Muscle of leg (tissue), 11 donors: ENCODE results near the gene LEMD3. TPM values are rescaled to one million over a fixed set of nuclear protein-coding genes. Genes with fewer than 3 reads are reported as not detected.
A peak's percentile ranks its signal among the peaks of the same experiment; 100 is the strongest.

ENCODE experiments used
- DNase-seq: peaks from one replicate; pipeline ENCODE4 v3.0.0; 2013
- H3K27ac ChIP-seq: one replicate; pipeline ENCODE4 v1.5.1; 2013; ENCODE audit warnings: mild to moderate bottlenecking, low read length, control low read depth
- H3K27me3 ChIP-seq: one replicate; pipeline ENCODE4 v1.6.1; 2013; ENCODE audit warnings: low read length; ENCODE audit not compliant: control insufficient read depth, insufficient read depth
- H3K36me3 ChIP-seq: one replicate; pipeline ENCODE4 v1.6.1; 2013; ENCODE audit warnings: low read length; ENCODE audit not compliant: control insufficient read depth, insufficient read depth
- H3K4me1 ChIP-seq: one replicate; pipeline ENCODE4 v1.6.1; 2013; ENCODE audit warnings: low read length; ENCODE audit not compliant: control insufficient read depth, insufficient read depth
- H3K4me3 ChIP-seq: one replicate; pipeline ENCODE4 v1.5.1; 2013; ENCODE audit warnings: low read length, control low read depth
- H3K9me3 ChIP-seq: replicated peaks from 2 replicates; pipeline ENCODE4 v1.6.1; 2013; ENCODE audit warnings: low read depth, low read length; ENCODE audit not compliant: control insufficient read depth
- WGBS: methylation state at CpG from one replicate; pipeline ENCODE4 v1.1.5; 2013; ENCODE audit warnings: missing lambda C conversion rate; ENCODE audit not compliant: insufficient coverage; 5-methylcytosine and 5-hydroxymethylcytosine counted together
- polyA plus RNA-seq, 8 donors: library from polyadenylated mRNA; unstranded; fragments of 120-200 nt; gene quantifications; one replicate each; pipeline versions ENCODE4 v1.2.1 to v1.2.3, GENCODE V29; 2013; ENCODE audit warnings: inconsistent platforms in 1 of 8, low replicate concordance in 1 of 8; ENCODE audit not compliant: insufficient read length in 8 of 8, insufficient read depth in 1 of 8
- total RNA-seq: library from RNA; stranded (reverse); fragments of 120-200 nt; gene quantifications from one replicate; pipeline ENCODE4 v1.2.4, GENCODE V29; 2013

The LEMD3 gene
- total and polyA plus RNA-seq, 9 donors: 16.8 to 22.5 (median 18.9) TPM

GRCh38 chr12:65164774-65165173 lies 4.6 kb upstream of the LEMD3 start:
- Histone ChIP-seq H3K9me3 (no peaks in the 10 kb centered on the region), H3K4me1 (peaks cover 3% of the 10 kb centered on the region), H3K4me3 (no peak overlapping the region), H3K27ac (no peak overlapping the region), H3K36me3 (no peaks in the 10 kb centered on the region), H3K27me3 (peaks cover 3% of the 10 kb centered on the region)
- no peak for DNase-seq

DNA sequence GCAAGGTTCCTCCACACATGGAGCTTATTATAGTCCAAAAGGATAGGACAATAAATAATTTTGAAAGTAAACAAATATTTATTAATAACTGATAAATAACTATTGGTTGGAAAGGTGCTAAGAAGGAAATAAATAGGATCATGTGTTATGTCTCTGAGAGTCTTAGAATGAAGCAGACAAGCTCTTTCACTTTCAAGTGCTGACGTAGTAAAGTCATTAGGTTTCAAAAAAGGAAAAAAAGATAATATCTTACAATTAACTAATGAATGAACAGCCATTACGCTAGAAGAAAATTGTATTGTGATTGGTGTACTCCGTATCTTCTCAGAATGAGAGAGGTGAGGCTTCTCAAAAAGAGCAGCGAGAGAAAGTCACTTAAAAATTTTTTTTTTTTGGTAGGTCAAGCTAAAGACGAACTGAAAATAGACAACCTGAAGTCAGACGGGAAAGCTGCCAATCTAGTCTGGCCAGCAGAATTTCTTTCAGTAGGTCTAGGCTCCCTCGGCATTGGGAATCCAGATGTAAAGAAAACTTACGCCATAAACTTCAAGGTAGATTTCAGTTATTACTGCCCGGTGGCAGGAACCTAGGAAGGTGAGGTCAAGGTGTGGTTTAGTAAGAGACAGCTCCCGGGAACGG lies 583 bp upstream of the LEMD3 start:
- peak; percentile 48 for DNase-seq
- Histone ChIP-seq H3K27me3 (peaks cover 3% of the 10 kb centered on the region), H3K27ac (peak overlapping the region; percentile 99), H3K36me3 (no peaks in the 10 kb centered on the region), H3K4me3 (peak overlapping the region; percentile 56), H3K4me1 (peaks cover 12% of the 10 kb centered on the region), H3K9me3 (no peaks in the 10 kb centered on the region)
- WGBS: 1% methylated on average over 4 of the region's 11 CpGs

- 0% methylated on average over 25 of the region's 47 CpGs for WGBS
- no peaks in the 10 kb centered on the region for H3K9me3 ChIP-seq
- H3K27ac ChIP-seq: peak overlapping the region; percentile 99
- H3K36me3 ChIP-seq: no peaks in the 10 kb centered on the region
- DNase-seq: peak; percentile 73
- H3K27me3 ChIP-seq: no peaks in the 10 kb centered on the region
- peak overlapping the region; percentile 56 for H3K4me3 ChIP-seq
- peaks cover 12% of the 10 kb centered on the region for H3K4me1 ChIP-seq
These were observed 962 bp downstream of the LEMD3 start for GRCh38 chr12:65170209-65170881.

- WGBS: 20% methylated on average over 1 of the region's 8 CpGs
- no peak for DNase-seq
- H3K4me3 ChIP-seq: peak overlapping the region; percentile 56
- H3K27me3 ChIP-seq: no peaks in the 10 kb centered on the region
- no peaks in the 10 kb centered on the region for H3K9me3 ChIP-seq
- H3K27ac ChIP-seq: no peak overlapping the region
- H3K4me1 ChIP-seq: peaks cover 12% of the 10 kb centered on the region
- H3K36me3 ChIP-seq: no peaks in the 10 kb centered on the region
These were observed 1.7 kb downstream of the LEMD3 start for GRCh38 chr12:65171073-65171472.

DNA sequence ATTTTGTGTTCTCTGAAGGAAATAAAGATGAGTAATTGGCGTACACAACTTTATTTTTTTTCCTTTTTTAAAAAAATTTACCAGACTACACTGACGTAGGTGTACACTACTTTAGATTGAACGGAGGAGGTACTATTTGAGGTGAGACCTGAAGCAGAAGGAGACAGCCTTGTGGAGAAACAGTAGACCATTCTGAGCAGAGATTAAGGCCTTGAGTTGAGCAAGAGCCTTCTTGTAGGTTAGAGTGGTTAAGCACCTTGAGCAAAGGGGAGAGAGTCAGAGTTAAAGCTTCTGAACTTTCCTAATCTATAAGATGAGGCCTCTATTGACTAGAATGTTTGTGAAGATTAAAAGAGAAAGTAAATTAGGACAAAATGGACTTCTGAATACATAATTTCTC lies 2.5 kb downstream of the LEMD3 start:
- H3K36me3 ChIP-seq: no peaks in the 10 kb centered on the region
- H3K27me3 ChIP-seq: no peaks in the 10 kb centered on the region
- H3K9me3 ChIP-seq: no peaks in the 10 kb centered on the region
- WGBS: no CpG with 5 or more reads among the region's 3 CpGs
- peak overlapping the region; percentile 6 for H3K4me3 ChIP-seq
- H3K27ac ChIP-seq: no peak overlapping the region
- peaks cover 12% of the 10 kb centered on the region for H3K4me1 ChIP-seq
- no peak for DNase-seq

DNA sequence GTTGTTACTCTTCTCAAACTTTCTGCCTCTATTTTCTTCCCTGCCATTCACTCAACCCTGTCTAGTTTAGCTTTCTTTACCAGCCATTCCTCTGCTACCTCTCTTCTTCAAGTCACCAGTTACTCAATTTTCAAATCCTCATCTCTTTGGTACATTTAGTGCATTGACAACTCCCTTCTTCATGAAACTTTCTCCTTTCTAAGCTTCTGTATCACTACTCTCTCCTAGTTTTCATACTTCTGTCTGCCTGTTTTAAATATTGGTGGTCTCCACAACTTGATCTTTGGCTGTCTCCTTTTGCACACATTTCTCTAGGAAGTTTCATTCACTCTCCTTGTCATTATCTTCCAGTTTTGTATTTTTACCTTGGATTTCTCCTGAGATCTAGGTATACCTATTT lies 6.0 kb downstream of the LEMD3 start:
- no peak for DNase-seq
- Histone ChIP-seq H3K27me3 (no peaks in the 10 kb centered on the region), H3K36me3 (peaks cover 2% of the 10 kb centered on the region), H3K4me3 (no peak overlapping the region), H3K9me3 (no peaks in the 10 kb centered on the region), H3K4me1 (peaks cover 9% of the 10 kb centered on the region), H3K27ac (no peak overlapping the region)

DNA sequence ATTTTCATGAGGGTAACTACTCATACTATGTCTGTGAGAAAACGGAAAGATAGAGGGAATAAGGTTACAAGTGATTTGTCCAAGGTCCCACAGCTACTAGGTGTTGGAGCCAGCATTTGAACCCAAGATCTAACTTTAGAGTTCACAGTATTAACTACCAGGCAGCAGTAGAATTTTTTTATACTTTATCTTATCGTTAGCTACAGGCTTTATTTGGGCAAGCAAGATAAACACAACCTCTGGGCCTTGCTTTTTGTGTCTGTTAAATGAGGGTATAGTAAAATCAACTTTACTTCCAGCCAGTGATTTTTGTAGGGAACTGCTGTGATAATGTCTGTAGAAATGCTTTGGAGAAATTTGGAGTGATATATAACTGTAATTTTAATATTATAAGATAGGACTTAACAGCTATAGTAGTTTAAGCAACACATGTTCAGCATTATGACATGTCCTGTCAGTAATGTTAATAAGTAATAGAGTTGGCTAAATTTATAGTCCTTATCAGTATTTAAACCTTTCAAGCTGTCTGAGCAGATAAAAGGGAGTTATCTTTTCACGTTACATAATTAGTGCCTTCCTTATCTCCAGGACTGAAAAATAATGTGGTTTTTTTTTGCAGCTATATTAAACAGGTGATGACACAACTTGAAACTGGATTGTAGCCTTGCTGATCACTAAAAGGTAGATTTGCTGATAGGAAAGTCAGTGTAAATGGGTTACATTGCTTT lies 12.8 kb downstream of the LEMD3 start:
- no peaks in the 10 kb centered on the region for H3K4me1 ChIP-seq
- WGBS: no CpG with 5 or more reads among the region's 3 CpGs
- H3K27ac ChIP-seq: no peak overlapping the region

DNA sequence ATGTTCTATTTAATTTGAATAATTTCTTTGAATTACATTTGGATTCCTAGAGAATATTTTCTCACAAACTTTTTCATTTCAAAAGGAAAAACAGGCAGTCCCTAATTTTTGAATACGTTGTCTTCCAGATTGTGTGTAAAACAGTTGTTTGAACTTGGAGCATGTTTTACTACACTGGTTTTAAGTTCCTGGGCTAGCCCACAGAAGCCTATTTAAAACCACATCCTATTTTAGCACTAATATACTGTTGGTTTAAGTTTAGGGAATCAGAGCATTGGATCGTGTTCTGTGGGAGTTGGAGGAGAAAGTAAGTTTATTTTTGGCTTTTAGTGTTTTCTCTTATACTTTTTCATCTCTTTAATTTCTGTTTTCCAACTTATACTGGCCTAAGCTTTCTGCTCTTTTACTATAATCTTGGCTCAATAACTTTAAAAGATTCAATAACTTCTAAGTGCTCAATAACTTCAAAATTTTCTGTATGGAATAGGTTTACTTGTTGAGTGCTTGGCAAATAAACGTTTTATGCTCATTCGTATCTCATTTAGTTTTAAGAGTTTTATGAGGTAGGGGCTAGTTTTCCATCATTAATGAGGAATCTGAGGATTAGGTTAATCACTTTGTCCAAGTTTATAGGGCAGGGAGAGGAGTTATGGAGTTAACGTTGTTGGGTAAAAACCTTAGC lies 14.9 kb downstream of the LEMD3 start:
- H3K4me3 ChIP-seq: no peak overlapping the region
- H3K9me3 ChIP-seq: no peaks in the 10 kb centered on the region
- no peak for DNase-seq
- 57% methylated on average over 2 of the region's 5 CpGs for WGBS
- no peaks in the 10 kb centered on the region for H3K27me3 ChIP-seq
- no peaks in the 10 kb centered on the region for H3K4me1 ChIP-seq
- no peak overlapping the region for H3K27ac ChIP-seq
- H3K36me3 ChIP-seq: no peaks in the 10 kb centered on the region

More for the DNA sequence above, 12.8 kb downstream of the LEMD3 start:
- DNase-seq: no peak
- Histone ChIP-seq H3K4me3 (no peak overlapping the region), H3K9me3 (no peaks in the 10 kb centered on the region), H3K27me3 (no peaks in the 10 kb centered on the region), H3K36me3 (peaks cover 2% of the 10 kb centered on the region)

GRCh38 chr12:65184858-65185229 lies 15.5 kb downstream of the LEMD3 start:
- H3K27me3 ChIP-seq: no peaks in the 10 kb centered on the region
- no peak for DNase-seq
- whole genome bisulfite sequencing: no CpG with 5 or more reads among the region's 1 CpG
- no peaks in the 10 kb centered on the region for H3K4me1 ChIP-seq
- no peak overlapping the region for H3K4me3 ChIP-seq
- H3K27ac ChIP-seq: no peak overlapping the region
- no peaks in the 10 kb centered on the region for H3K9me3 ChIP-seq
- no peaks in the 10 kb centered on the region for H3K36me3 ChIP-seq

- no peaks in the 10 kb centered on the region for H3K4me1 ChIP-seq
- no peaks in the 10 kb centered on the region for H3K36me3 ChIP-seq
- DNase-seq: no peak
These were observed 18.3 kb downstream of the LEMD3 start for GRCh38 chr12:65187665-65188064.

More at GRCh38 chr12:65187665-65188064, 18.3 kb downstream of the LEMD3 start:
- Histone ChIP-seq H3K9me3 (no peaks in the 10 kb centered on the region), H3K27me3 (no peaks in the 10 kb centered on the region), H3K27ac (no peak overlapping the region), H3K4me3 (no peak overlapping the region)
